Activated naive CD8-positive, alpha-beta T cell treated with anti-CD3 and anti-CD28 coated beads, Interleukin-2, amount 50 U/mL, for 16 hours (primary cell): ENCODE results near the gene ZNF723.
"Not testable (repeated sequence)": the region's sequence is repeated elsewhere in the genome, so short reads cannot be mapped to it uniquely, and the experiment has no call there.

ENCODE experiments used
- DNase-seq: peaks from one replicate; pipeline ENCODE4 v3.0.0-alpha.2; 2020; ENCODE audit warnings: low read depth, low spot score

Gene ZNF723

GRCh38 chr19:22832031-22832762, at the start of gene ZNF723:
Gene ZNF723, plus strand, starts transcription at chr19:22832291. Its CDS starts 89 bp downstream, at chr19:22832380.
- DNase-seq, result no peak

GRCh38 chr19:22783651-22784410, 48.3 kb upstream of the ZNF723 start, which contains the start of gene ZNF99:
Gene ZNF99, minus strand, starts transcription at chr19:22784151. Its CDS starts 135 bp downstream, at chr19:22784016.
- no peak for DNase-seq

- DNase-seq, result not testable (repeated sequence)
Measured at GRCh38 chr19:22792863-22793262, 39.2 kb upstream of the ZNF723 start.

GRCh38 chr19:22797040-22797439, 35.1 kb upstream of the ZNF723 start:
- DNase-seq, result no peak

- no peak for DNase-seq
Measured at GRCh38 chr19:22806418-22806817, 25.7 kb upstream of the ZNF723 start.

GRCh38 chr19:22807061-22807835, 24.8 kb upstream of the ZNF723 start:
- DNase-seq, result no peak

- no peak for DNase-seq
Measured at GRCh38 chr19:22814124-22814523, 18.0 kb upstream of the ZNF723 start.

- no peak for DNase-seq
Measured at GRCh38 chr19:22831211-22831610, 880 bp upstream of the ZNF723 start.

- not testable (repeated sequence) for DNase-seq
Measured at GRCh38 chr19:22857713-22858320, 25.7 kb downstream of the ZNF723 start.

GRCh38 chr19:22882797-22883196, 50.7 kb downstream of the ZNF723 start:
- no peak for DNase-seq

- DNase-seq, result no peak
Measured at GRCh38 chr19:22893855-22894270, 61.8 kb downstream of the ZNF723 start.

- no peak for DNase-seq
Measured at GRCh38 chr19:22901431-22902130, 69.5 kb downstream of the ZNF723 start.
